GM12801 (cell line): ENCODE data around the gene CEP128.
A peak's percentile ranks its signal among the peaks of the same experiment; 100 is the strongest.

ENCODE experiments used
- CTCF ChIP-seq: IDR thresholded peaks from one replicate; pipeline ENCODE4 v1.5.1; 2011; ENCODE audit warnings: control low read depth; ENCODE audit not compliant: insufficient read length; ENCODE audit errors: extremely low read depth

CEP128 gene

GRCh38 chr14:80958939-80959338 is 17.4 kb upstream of the CEP128 start:
- TF ChIP-seq CTCF = no peak

GRCh38 chr14:80958226-80958625 is 16.7 kb upstream of the CEP128 start:
- TF ChIP-seq CTCF = no peak

GRCh38 chr14:80957613-80958012 is 16.1 kb upstream of the CEP128 start:
- TF ChIP-seq CTCF = no peak

GRCh38 chr14:80956922-80957321 is 15.4 kb upstream of the CEP128 start:
- TF ChIP-seq CTCF = no peak

GRCh38 chr14:80956102-80956501 is 14.6 kb upstream of the CEP128 start:
- no peak for TF ChIP-seq CTCF

- no peak for TF ChIP-seq CTCF
These were observed 13.9 kb upstream of the CEP128 start, which contains the start of gene TSHR for GRCh38 chr14:80955416-80955941. TSHR (plus strand) TSS chr14:80955621; CDS start chr14:80955681, 60 bp downstream.

GRCh38 chr14:80954687-80955299 is 13.3 kb upstream of the CEP128 start:
- TF ChIP-seq CTCF = peak; percentile 10
